IPS DF 19.7 (cell line): ENCODE data around the gene KIDINS220.
A peak's percentile ranks its signal among the peaks of the same experiment; 100 is the strongest.

Source experiments
- DNase-seq: peaks from one replicate; pipeline ENCODE4 v3.0.0-alpha.2; 2013; ENCODE audit warnings: low read depth, low spot score

KIDINS220 gene

GRCh38 chr2:8836971-8837794 is at the start of gene KIDINS220:
TSS of gene KIDINS220 (minus strand) at chr2:8837613. CDS start at chr2:8827093, 10,520 bp downstream.
- peak; percentile 7 for DNase-seq

- no peak for DNase-seq
Observed at GRCh38 chr2:8886876-8887275, 49.5 kb upstream of the KIDINS220 start.

- DNase-seq = no peak
Observed at GRCh38 chr2:8886202-8886518, 48.7 kb upstream of the KIDINS220 start.

- no peak for DNase-seq
Observed at GRCh38 chr2:8885449-8886201, 48.2 kb upstream of the KIDINS220 start.

- DNase-seq = no peak
Observed at GRCh38 chr2:8884812-8885211, 47.4 kb upstream of the KIDINS220 start.

GRCh38 chr2:8882094-8882493 is 44.7 kb upstream of the KIDINS220 start:
- DNase-seq = peak; percentile 42

GRCh38 chr2:8877894-8878293 is 40.5 kb upstream of the KIDINS220 start:
- DNase-seq = no peak

- no peak for DNase-seq
Observed at GRCh38 chr2:8877332-8877731, 39.9 kb upstream of the KIDINS220 start.

- DNase-seq = no peak
Observed at GRCh38 chr2:8876628-8877027, 39.2 kb upstream of the KIDINS220 start.

GRCh38 chr2:8872821-8873432 is 35.5 kb upstream of the KIDINS220 start:
- no peak for DNase-seq

- DNase-seq = no peak
Observed at GRCh38 chr2:8870441-8870840, 33.0 kb upstream of the KIDINS220 start.

GRCh38 chr2:8867363-8867762 is 29.9 kb upstream of the KIDINS220 start:
- DNase-seq = no peak

- DNase-seq = no peak
Observed at GRCh38 chr2:8863331-8863953, 26.0 kb upstream of the KIDINS220 start.

- DNase-seq = no peak
Observed at GRCh38 chr2:8862230-8862629, 24.8 kb upstream of the KIDINS220 start.

- DNase-seq = no peak
Observed at GRCh38 chr2:8861797-8862196, 24.4 kb upstream of the KIDINS220 start.

- no peak for DNase-seq
Observed at GRCh38 chr2:8860239-8860638, 22.8 kb upstream of the KIDINS220 start.

GRCh38 chr2:8858910-8859309 is 21.5 kb upstream of the KIDINS220 start:
- no peak for DNase-seq

GRCh38 chr2:8858264-8858663 is 20.9 kb upstream of the KIDINS220 start:
- DNase-seq = no peak

GRCh38 chr2:8857709-8858108 is 20.3 kb upstream of the KIDINS220 start:
- no peak for DNase-seq

GRCh38 chr2:8856176-8856575 is 18.8 kb upstream of the KIDINS220 start:
- no peak for DNase-seq

- DNase-seq = no peak
Observed at GRCh38 chr2:8855010-8855409, 17.6 kb upstream of the KIDINS220 start.

- no peak for DNase-seq
Observed at GRCh38 chr2:8853426-8853825, 16.0 kb upstream of the KIDINS220 start.
